Smooth muscle cell (in vitro differentiated cells): Measurements from ENCODE around the gene KRTAP13-1. TPM values are rescaled to one million over a fixed set of nuclear protein-coding genes. Genes with fewer than 3 reads are reported as not detected.

Source experiments
- DNase-seq: peaks from one replicate; lab custom pipeline; 2025; ENCODE audit not compliant: unreplicated experiment; lab: John Stamatoyannopoulos, UW
- H2AFZ ChIP-seq: fragments of 200-600 bp; sonication (generic); 2 replicates; pipeline ENCODE4 v1.6.0; 2016; ENCODE audit warnings: antibody characterized with exemption, low read depth, mild to moderate bottlenecking
- H3F3A ChIP-seq: fragments of 200-600 bp; sonication (generic); 2 replicates; pipeline ENCODE4 v1.6.0; 2017; ENCODE audit warnings: antibody characterized with exemption, low read depth
- H3K27ac ChIP-seq: fragments of 200-600 bp; sonication (generic); 2 replicates; pipeline ENCODE4 v1.5.1; 2016; ENCODE audit warnings: low read depth, mild to moderate bottlenecking
- H3K27me3 ChIP-seq: fragments of 200-600 bp; sonication (generic); 2 replicates; pipeline ENCODE4 v1.6.1; 2016; ENCODE audit warnings: low read depth, mild to moderate bottlenecking
- H3K36me3 ChIP-seq: fragments of 200-600 bp; sonication (generic); 2 replicates; pipeline ENCODE4 v1.5.1; 2016; ENCODE audit warnings: low read depth
- H3K4me1 ChIP-seq: fragments of 200-600 bp; sonication (generic); 2 replicates; pipeline ENCODE4 v1.5.1; 2016; ENCODE audit warnings: low read depth
- H3K4me2 ChIP-seq: fragments of 200-600 bp; sonication (generic); 2 replicates; pipeline ENCODE4 v1.6.0; 2016; ENCODE audit warnings: mild to moderate bottlenecking
- H3K4me3 ChIP-seq: fragments of 200-600 bp; sonication (generic); 2 replicates; pipeline ENCODE4 v1.5.1; 2016; ENCODE audit warnings: mild to moderate bottlenecking
- H3K79me2 ChIP-seq: fragments of 200-600 bp; sonication (generic); 2 replicates; pipeline ENCODE4 v1.6.0; 2016; ENCODE audit warnings: low read depth, mild to moderate bottlenecking
- H3K9ac ChIP-seq: fragments of 200-600 bp; sonication (generic); 2 replicates; pipeline ENCODE4 v1.6.0; 2016; ENCODE audit warnings: low read depth
- H3K9me3 ChIP-seq: fragments of 200-600 bp; sonication (generic); replicated peaks from 2 replicates; pipeline ENCODE4 v1.5.1; 2016; ENCODE audit warnings: low read depth
- H4K20me1 ChIP-seq: fragments of 200-600 bp; sonication (generic); 2 replicates; pipeline ENCODE4 v1.6.0; 2016; ENCODE audit warnings: low read depth
- CTCF ChIP-seq: fragments of 200-600 bp; sonication (generic); IDR thresholded peaks from 2 replicates; pipeline ENCODE4 v1.5.1; 2017; ENCODE audit warnings: borderline replicate concordance, mild to moderate bottlenecking, antibody characterized with exemption; ENCODE audit not compliant: insufficient read depth, poor library complexity, severe bottlenecking
- WGBS: methylation state at CpG from one replicate; pipeline ENCODE4 v1.1.7; 2016; ENCODE audit warnings: low lambda C conversion rate; 5-methylcytosine and 5-hydroxymethylcytosine counted together
- polyA plus RNA-seq: library from polyadenylated mRNA; unstranded; fragments of >200 nt; fragmentation: Nextera tagmentation; extraction: Ambion mirVana; gene quantifications from 2 replicates; pipeline ENCODE4 v1.2.1, GENCODE V29; 2016
- total RNA-seq: library from RNA; depleted of rRNA; stranded (reverse); fragments of >200 nt; gene quantifications from 2 replicates; pipeline ENCODE4 v1.2.3, GENCODE V29; 2014

KRTAP13-1 gene
- not detected in 2 replicates for total RNA-seq
- not detected in 2 replicates for polyA plus RNA-seq

- no peaks in the 10 kb centered on the region for H4K20me1 ChIP-seq
- H3K27ac ChIP-seq = no peak within 1 kb of the TSS
- H3K79me2 ChIP-seq = no peaks in the 10 kb centered on the region
- H3K9ac ChIP-seq = no peak within 1 kb of the TSS
- no peaks in the 10 kb centered on the region for H3K36me3 ChIP-seq
- DNase-seq = no peak
- no peaks in the 10 kb centered on the region for H3K9me3 ChIP-seq
- WGBS = 93% methylated on average over 4 of the region's 4 CpGs
- no peak for TF ChIP-seq CTCF
- no peak within 1 kb of the TSS for H3K4me3 ChIP-seq
- no peaks in the 10 kb centered on the region for H3K4me1 ChIP-seq
- no peak within 1 kb of the TSS for H3K4me2 ChIP-seq
- no peaks in the 10 kb centered on the region for H3K27me3 ChIP-seq
- no peak within 1 kb of the TSS for H2AFZ ChIP-seq
- H3F3A ChIP-seq = no peaks in the 10 kb centered on the region
Observed at GRCh38 chr21:30395731-30396130, at the start of gene KRTAP13-1. Gene KRTAP13-1 (plus strand): TSS chr21:30396031. CDS start chr21:30396087, 56 bp downstream.

- Histone ChIP-seq H3K4me3 (no peak within 1 kb of the TSS), H3K27ac (no peak within 1 kb of the TSS), H3K9me3 (no peaks in the 10 kb centered on the region), H3K79me2 (no peaks in the 10 kb centered on the region), H3K4me2 (no peak within 1 kb of the TSS), H3K9ac (no peak within 1 kb of the TSS), H3F3A (peaks cover 3% of the 10 kb centered on the region), H4K20me1 (no peaks in the 10 kb centered on the region), H3K27me3 (no peaks in the 10 kb centered on the region), H2AFZ (no peak within 1 kb of the TSS), H3K4me1 (no peaks in the 10 kb centered on the region), H3K36me3 (no peaks in the 10 kb centered on the region)
- DNase-seq = no peak
- WGBS = 97% methylated on average over 4 of the region's 4 CpGs
- no peak for TF ChIP-seq CTCF
Observed at GRCh38 chr21:30348506-30348905, 47.3 kb upstream of the KRTAP13-1 start, which contains the start of gene KRTAP23-1. Gene KRTAP23-1 (minus strand): TSS chr21:30348606. CDS start chr21:30348606, 0 bp downstream.

GRCh38 chr21:30349572-30349971 lies 46.3 kb upstream of the KRTAP13-1 start:
- H3K27me3 ChIP-seq = no peaks in the 10 kb centered on the region
- no peak for TF ChIP-seq CTCF

GRCh38 chr21:30351534-30351933 lies 44.3 kb upstream of the KRTAP13-1 start:
- DNase-seq = no peak
- H3F3A ChIP-seq = peaks cover 3% of the 10 kb centered on the region
- no peak overlapping the region for H2AFZ ChIP-seq
- no peak overlapping the region for H3K4me2 ChIP-seq
- H3K27ac ChIP-seq = no peak overlapping the region
- TF ChIP-seq CTCF = no peak
- peaks cover 5% of the 10 kb centered on the region for H3K27me3 ChIP-seq
- H4K20me1 ChIP-seq = no peaks in the 10 kb centered on the region
- H3K9ac ChIP-seq = no peak overlapping the region
- 95% methylated on average over 1 of the region's 1 CpG for WGBS
- H3K9me3 ChIP-seq = no peaks in the 10 kb centered on the region
- no peak overlapping the region for H3K4me3 ChIP-seq
- H3K4me1 ChIP-seq = no peaks in the 10 kb centered on the region
- no peaks in the 10 kb centered on the region for H3K79me2 ChIP-seq
- H3K36me3 ChIP-seq = no peaks in the 10 kb centered on the region

More at GRCh38 chr21:30349572-30349971, 46.3 kb upstream of the KRTAP13-1 start:
- 65% methylated on average over 3 of the region's 3 CpGs for WGBS
- Histone ChIP-seq H3F3A (peaks cover 3% of the 10 kb centered on the region), H3K4me3 (no peak overlapping the region), H3K9ac (no peak overlapping the region), H3K36me3 (no peaks in the 10 kb centered on the region), H3K27ac (no peak overlapping the region), H3K4me2 (no peak overlapping the region), H3K79me2 (no peaks in the 10 kb centered on the region), H2AFZ (no peak overlapping the region), H4K20me1 (no peaks in the 10 kb centered on the region), H3K4me1 (no peaks in the 10 kb centered on the region), H3K9me3 (no peaks in the 10 kb centered on the region)
- DNase-seq = no peak
